ENCODE results near the gene MME. TPM values are rescaled to one million over a fixed set of nuclear protein-coding genes. Genes with fewer than 3 reads are reported as not detected.

MME gene
- total and polyA plus RNA-seq, 10 of the 15 experiments (the other 5 are each of a cell fraction or from before 2014, with no cell fraction given), result under 0.01 to 0.23 (median 0.09) TPM; not detected in 3

DNA sequence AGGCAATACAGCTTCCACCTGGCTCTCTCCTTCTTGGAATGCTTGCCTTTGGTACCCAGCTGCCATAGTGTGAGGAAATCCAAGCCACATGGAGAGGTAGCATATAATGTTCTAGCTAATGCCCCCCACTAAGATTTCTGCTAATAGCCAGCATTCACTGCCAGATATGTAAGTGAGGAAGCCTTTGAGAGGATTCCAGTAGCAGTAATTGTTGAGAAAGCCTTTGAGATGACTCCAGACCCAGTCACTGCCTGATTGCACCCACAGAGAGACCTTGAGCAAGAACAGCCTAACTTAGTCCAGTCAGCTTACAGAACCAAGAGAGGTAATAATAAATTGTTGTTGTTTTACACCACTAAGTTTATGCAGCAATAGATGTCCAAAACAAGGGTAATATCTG, 150.3 kb downstream of the MME start (continued):
- TF ChIP-seq NKRF (conservative IDR thresholded peaks at IDR 0.05) (no peak), ZSCAN29 (IDR thresholded peaks at IDR 0.05) (no peak), KAT2A (conservative IDR thresholded peaks at IDR 0.05; ENCODE audit: control insufficient read depth, low read depth, low read length) (no peak), HDAC2 (IDR thresholded peaks at IDR 0.05) (no peak), CREB1 (IDR thresholded peaks at IDR 0.05; ENCODE audit: low read depth) (no peak), CTCF (IDR thresholded peaks at IDR 0.05 in 2 of 3, conservative IDR thresholded peaks at IDR 0.05 in 1 of 3; ENCODE audit: control insufficient read depth in 2 of 3, extremely low read depth in 1 of 3, insufficient read depth in 1 of 3, low read depth in 3 of 3, low read length in 3 of 3) (no peak), PKNOX1 (IDR thresholded peaks at IDR 0.05) (no peak), IKZF1 (conservative IDR thresholded peaks at IDR 0.05) (no peak), BCL11A (IDR thresholded peaks at IDR 0.05; ENCODE audit: low read depth, low read length) (no peak), EED (IDR thresholded peaks at IDR 0.05; ENCODE audit: low read depth) (no peak)
- TF ChIP-seq, protein P1, sequence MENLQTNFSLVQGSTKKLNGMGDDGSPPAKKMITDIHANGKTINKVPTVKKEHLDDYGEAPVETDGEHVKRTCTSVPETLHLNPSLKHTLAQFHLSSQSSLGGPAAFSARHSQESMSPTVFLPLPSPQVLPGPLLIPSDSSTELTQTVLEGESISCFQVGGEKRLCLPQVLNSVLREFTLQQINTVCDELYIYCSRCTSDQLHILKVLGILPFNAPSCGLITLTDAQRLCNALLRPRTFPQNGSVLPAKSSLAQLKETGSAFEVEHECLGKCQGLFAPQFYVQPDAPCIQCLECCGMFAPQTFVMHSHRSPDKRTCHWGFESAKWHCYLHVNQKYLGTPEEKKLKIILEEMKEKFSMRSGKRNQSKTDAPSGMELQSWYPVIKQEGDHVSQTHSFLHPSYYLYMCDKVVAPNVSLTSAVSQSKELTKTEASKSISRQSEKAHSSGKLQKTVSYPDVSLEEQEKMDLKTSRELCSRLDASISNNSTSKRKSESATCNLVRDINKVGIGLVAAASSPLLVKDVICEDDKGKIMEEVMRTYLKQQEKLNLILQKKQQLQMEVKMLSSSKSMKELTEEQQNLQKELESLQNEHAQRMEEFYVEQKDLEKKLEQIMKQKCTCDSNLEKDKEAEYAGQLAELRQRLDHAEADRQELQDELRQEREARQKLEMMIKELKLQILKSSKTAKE (IDR thresholded peaks at IDR 0.05; ENCODE audit: low read depth, poor library complexity, severe bottlenecking), result no peak

All from GM12878 (cell line).